HG03439 (cell line): ENCODE measurements around the gene RBPMS2.

ENCODE experiments used
- ATAC-seq: cut with Tn5 transposase; IDR thresholded peaks from one replicate; pipeline ENCODE4 v1.9.1; 2021; ENCODE audit warnings: mild to moderate bottlenecking, moderate library complexity; ENCODE audit not compliant: unreplicated experiment

The RBPMS2 gene

GRCh38 chr15:64696481-64696880, 78.9 kb downstream of the RBPMS2 start:
- ATAC-seq, result no peak

- ATAC-seq, result no peak
Observed at GRCh38 chr15:64695561-64695992, 79.8 kb downstream of the RBPMS2 start.

DNA sequence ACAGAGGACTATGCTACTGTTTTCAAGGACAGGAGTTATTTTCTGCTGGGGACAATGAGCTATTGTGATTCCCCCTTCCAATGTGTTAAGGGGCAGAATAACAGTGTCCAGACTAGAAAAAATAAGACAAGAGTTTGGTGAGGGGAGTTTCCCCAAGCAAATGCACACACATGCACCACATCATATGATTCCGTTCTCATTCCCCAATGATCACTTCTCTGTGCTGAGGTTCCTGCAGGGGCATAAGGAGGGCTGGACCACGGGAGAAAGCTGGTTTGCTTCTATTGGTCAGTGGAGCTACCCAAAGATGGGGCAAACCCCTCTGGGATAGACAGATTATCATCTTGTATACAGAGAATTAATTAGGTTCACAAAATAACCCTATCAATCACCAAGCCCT, 80.6 kb downstream of the RBPMS2 start:
- ATAC-seq, result no peak

- no peak for ATAC-seq
Observed at GRCh38 chr15:64693134-64693533, 82.3 kb downstream of the RBPMS2 start.

DNA sequence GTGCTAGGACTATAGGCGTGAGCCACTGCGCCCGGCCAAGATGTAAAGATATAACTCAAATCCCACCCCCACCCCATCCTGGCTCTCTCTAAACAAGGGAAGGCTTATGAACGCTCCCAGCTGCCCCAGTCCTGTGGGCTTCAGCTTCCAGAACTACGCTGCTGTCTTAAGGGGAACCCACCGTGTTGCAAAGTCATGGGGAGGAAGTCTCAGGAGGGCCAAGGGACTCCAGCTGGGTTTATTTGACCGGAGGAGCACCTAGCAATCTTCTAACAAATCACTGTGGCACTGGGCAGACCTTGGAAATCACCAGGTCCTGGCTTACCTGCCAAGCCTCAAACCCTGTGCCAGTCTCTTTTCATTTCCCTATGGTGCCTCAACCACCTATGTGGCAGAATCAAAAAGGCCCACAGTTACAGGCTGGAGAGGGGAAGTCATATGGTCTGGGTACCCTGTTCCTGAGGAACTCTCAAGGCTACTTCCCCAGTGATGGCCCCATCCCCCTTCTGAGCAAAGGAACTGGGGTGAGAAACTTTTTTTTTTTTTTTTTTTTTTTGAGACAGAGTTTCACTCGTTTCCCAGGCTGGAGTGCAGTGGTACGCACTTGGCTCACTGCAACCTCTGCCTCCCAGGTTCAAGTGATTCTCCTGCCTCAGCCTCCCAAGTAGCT, 83.4 kb downstream of the RBPMS2 start:
- ATAC-seq, result no peak

- no peak for ATAC-seq
Observed at GRCh38 chr15:64690578-64691296, 84.7 kb downstream of the RBPMS2 start.

- no peak for ATAC-seq
Observed at GRCh38 chr15:64690008-64690407, 85.4 kb downstream of the RBPMS2 start.
